PFSK-1 (cell line): Measurements from ENCODE around the gene SLC25A34.

ENCODE experiments used
- FOXP2 ChIP-seq: optimal IDR thresholded peaks from 2 replicates; pipeline ENCODE3; 2011; ENCODE audit warnings: borderline replicate concordance, control low read depth, inconsistent platforms; ENCODE audit not compliant: insufficient read depth; ENCODE audit errors: extremely low read length, extremely low read depth
- POLR2AphosphoS5 ChIP-seq: IDR thresholded peaks from 2 replicates; pipeline ENCODE4 v1.6.1; 2012; ENCODE audit warnings: low read depth, mild to moderate bottlenecking, control low read depth, low read length, moderate library complexity
- REST ChIP-seq, 2 experiments: IDR thresholded peaks; 2 replicates each; pipeline versions ENCODE4 v1.6.1 to v1.8.0; 2011 to 2012; ENCODE audit warnings: low read depth in 2 of 2, low read length in 2 of 2, control low read depth in 1 of 2, inconsistent platforms in 1 of 2, mild to moderate bottlenecking in 1 of 2, moderate library complexity in 1 of 2; ENCODE audit not compliant: insufficient read depth in 1 of 2
- SIN3A ChIP-seq: IDR thresholded peaks from 2 replicates; pipeline ENCODE4 v1.6.1; 2012; ENCODE audit warnings: mild to moderate bottlenecking, low read length, moderate library complexity, borderline replicate concordance; ENCODE audit not compliant: insufficient read depth
- TAF1 ChIP-seq: IDR thresholded peaks from 2 replicates; pipeline ENCODE4 v1.6.1; 2012; ENCODE audit warnings: low read length, control low read depth, borderline replicate concordance; ENCODE audit not compliant: insufficient read depth

The SLC25A34 gene

GRCh38 chr1:15731735-15732685 lies 4.0 kb upstream of the SLC25A34 start:
- no peak for TF ChIP-seq FOXP2
- no peak for TF ChIP-seq REST (IDR thresholded peaks at IDR 0.05; ENCODE audit: insufficient read depth in 1 of 2, low read depth in 2 of 2, low read length in 2 of 2)
- no peak for TF ChIP-seq POLR2AphosphoS5
- TF ChIP-seq SIN3A, result no peak
- TF ChIP-seq TAF1, result no peak

DNA sequence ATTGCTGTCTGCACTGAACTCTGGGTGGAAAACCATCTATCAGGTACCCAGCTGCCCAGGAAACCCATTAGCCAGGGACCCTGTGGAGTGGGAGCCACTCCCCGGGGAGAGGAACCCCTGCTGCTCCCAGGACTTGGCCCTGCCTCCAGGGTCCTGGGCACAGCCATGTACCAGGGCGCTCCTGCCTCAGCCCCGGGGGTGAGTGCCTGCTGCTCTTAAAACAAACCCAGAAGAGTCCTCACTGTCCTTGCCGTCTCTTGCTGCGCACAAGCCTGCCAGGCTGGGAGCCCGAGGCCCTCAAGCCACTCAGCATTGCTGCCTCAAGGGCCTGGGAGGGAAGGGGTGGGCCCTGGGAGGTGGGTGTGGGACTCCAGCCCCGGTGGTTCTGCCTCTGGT lies 3.4 kb upstream of the SLC25A34 start:
- TF ChIP-seq FOXP2 (no peak), TAF1 (no peak), REST (IDR thresholded peaks at IDR 0.05; ENCODE audit: insufficient read depth in 1 of 2, low read depth in 2 of 2, low read length in 2 of 2) (no peak), POLR2AphosphoS5 (no peak), SIN3A (no peak)

DNA sequence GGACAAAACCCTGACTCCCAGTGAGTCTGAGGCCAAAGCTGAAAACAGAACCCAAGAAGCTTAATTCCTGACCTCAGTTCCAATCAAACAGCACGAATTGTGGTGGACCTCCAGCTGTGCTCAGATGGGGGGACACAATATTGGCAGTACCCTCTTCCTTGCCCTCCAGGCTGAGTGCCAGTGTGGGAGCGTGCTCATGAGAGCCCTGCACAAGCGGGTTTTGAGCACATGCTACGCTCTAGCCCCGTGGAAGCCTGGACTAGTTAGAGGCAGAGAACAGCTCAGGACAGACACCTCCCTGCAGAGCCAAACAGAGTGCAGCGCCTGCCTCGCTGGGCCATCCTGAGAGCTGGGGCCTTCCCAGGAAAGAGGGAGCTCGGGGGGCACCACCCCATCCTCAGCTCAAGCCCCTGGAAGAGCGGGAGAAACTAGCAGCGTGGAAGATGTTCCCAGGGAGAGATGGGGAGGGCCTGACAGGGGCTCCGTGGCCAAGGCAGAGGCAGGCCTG lies 2.8 kb upstream of the SLC25A34 start:
- TF ChIP-seq TAF1, result no peak
- TF ChIP-seq SIN3A, result no peak
- TF ChIP-seq POLR2AphosphoS5, result no peak

DNA sequence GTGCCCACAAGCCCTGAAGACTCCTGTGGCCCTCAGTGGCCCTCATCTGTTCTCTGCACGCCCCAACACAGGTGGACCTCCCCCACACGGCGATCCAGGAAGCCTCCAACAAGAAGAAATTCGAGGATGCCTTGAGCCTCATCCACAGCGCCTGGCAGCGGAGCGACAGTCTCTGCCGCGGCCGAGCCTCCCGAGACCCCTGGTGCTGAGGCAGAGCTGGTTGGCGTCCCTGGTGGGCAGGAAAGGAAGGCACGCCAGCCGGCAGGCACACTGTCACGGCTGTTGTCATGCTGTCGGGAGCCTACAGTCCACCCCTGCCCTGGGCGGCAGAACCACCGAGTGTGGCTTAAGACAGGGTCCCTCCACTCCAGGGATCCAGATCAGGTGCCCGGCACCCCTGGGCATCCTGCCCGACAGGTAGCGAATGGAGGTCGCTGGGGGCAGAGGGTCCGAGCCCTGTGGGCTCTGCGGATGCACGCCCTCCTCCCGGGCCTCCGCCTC lies 2.3 kb upstream of the SLC25A34 start:
- TF ChIP-seq REST (IDR thresholded peaks at IDR 0.05; ENCODE audit: insufficient read depth in 1 of 2, low read depth in 2 of 2, low read length in 2 of 2) (no peak), TAF1 (no peak), POLR2AphosphoS5 (no peak), FOXP2 (no peak), SIN3A (no peak)

GRCh38 chr1:15734296-15734695 lies 1.8 kb upstream of the SLC25A34 start:
- TF ChIP-seq SIN3A (no peak), TAF1 (no peak), REST (IDR thresholded peaks at IDR 0.05; ENCODE audit: insufficient read depth in 1 of 2, low read depth in 2 of 2, low read length in 2 of 2) (no peak), POLR2AphosphoS5 (no peak), FOXP2 (no peak)
